ENCODE data around the gene ATG10. TPM values are rescaled to one million over a fixed set of nuclear protein-coding genes. Genes with fewer than 3 reads are reported as not detected.

Gene ATG10
- total and polyA plus RNA-seq, 9 donors = 2.6 to 7.8 (median 4.6) TPM

DNA sequence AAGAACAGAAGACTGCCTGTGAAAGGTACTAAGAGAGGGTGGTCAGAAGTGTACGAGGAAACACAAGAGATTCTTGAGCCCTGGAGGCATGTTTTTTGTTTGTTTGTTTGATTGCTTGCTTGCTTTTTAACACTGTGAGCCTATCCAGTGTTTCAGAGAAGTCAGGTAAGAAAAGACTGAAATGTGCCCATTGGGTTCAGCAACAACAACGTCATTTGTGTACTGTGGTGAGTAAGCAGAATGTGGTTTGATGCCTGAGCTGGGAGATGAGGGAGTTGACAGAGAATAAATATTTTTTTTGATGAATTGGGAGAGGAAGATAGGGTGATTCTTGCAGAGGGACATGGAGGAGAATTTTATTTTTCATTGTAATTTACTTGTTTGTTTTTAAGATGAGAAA lies 233.2 kb downstream of the ATG10 start:
- Histone ChIP-seq H3K4me3 (no peak overlapping the region), H3K4me1 (ENCODE audit: insufficient read depth) (no peaks in the 10 kb centered on the region), H3K27ac (no peak overlapping the region), H3K36me3 (no peaks in the 10 kb centered on the region), H3K9me3 (no peaks in the 10 kb centered on the region), H3K27me3 (no peaks in the 10 kb centered on the region)
- WGBS, 3 donors = 88 to 91% (median 88%) methylated on average over 2 of the region's 2 CpGs
- TF ChIP-seq EP300 (IDR thresholded peaks at IDR 0.05) (no peak), CTCF (IDR thresholded peaks at IDR 0.05) (no peak), POLR2A (IDR thresholded peaks at IDR 0.05) (no peak)
- intact Hi-C loops (cut with DNase I) = no loop called here
- no peak for DNase-seq

- intact Hi-C loops (cut with DNase I) = no loop called here
- Histone ChIP-seq H3K4me1 (ENCODE audit: insufficient read depth) (no peaks in the 10 kb centered on the region), H3K27ac (no peak overlapping the region), H3K4me3 (no peak overlapping the region), H3K9me3 (no peaks in the 10 kb centered on the region), H3K27me3 (no peaks in the 10 kb centered on the region), H3K36me3 (no peaks in the 10 kb centered on the region)
- 93 to 96% (median 95%) methylated on average over 3 of the region's 3 CpGs for WGBS, 3 donors
- no peak for DNase-seq
- TF ChIP-seq EP300 (IDR thresholded peaks at IDR 0.05) (no peak), CTCF (IDR thresholded peaks at IDR 0.05) (no peak), POLR2A (IDR thresholded peaks at IDR 0.05) (no peak)
Observed at GRCh38 chr5:82208371-82208770, 236.5 kb downstream of the ATG10 start.

GRCh38 chr5:82211855-82212572 lies 240.2 kb downstream of the ATG10 start:
- H3K4me3 ChIP-seq = no peak overlapping the region
- H3K9me3 ChIP-seq = no peaks in the 10 kb centered on the region
- no peaks in the 10 kb centered on the region for H3K27me3 ChIP-seq
- intact Hi-C loops (cut with DNase I) = no loop called here
- no peak for TF ChIP-seq EP300 (IDR thresholded peaks at IDR 0.05)
- no peak for TF ChIP-seq POLR2A (IDR thresholded peaks at IDR 0.05)
- no peak for TF ChIP-seq CTCF (IDR thresholded peaks at IDR 0.05)
- H3K27ac ChIP-seq = no peak overlapping the region
- H3K36me3 ChIP-seq = no peaks in the 10 kb centered on the region
- no peak for DNase-seq
- WGBS, 3 donors = 91 to 93% (median 92%) methylated on average over 1 of the region's 1 CpG
- no peaks in the 10 kb centered on the region for H3K4me1 ChIP-seq (ENCODE audit: insufficient read depth)

GRCh38 chr5:82217917-82218316 lies 246.1 kb downstream of the ATG10 start:
- no peak overlapping the region for H3K4me3 ChIP-seq
- no peaks in the 10 kb centered on the region for H3K4me1 ChIP-seq (ENCODE audit: insufficient read depth)
- no peaks in the 10 kb centered on the region for H3K9me3 ChIP-seq
- 23 to 42% (median 25%) methylated on average over 1 of the region's 1 CpG for WGBS, 3 donors
- no peak for DNase-seq
- H3K27me3 ChIP-seq = no peaks in the 10 kb centered on the region
- no peaks in the 10 kb centered on the region for H3K36me3 ChIP-seq
- no peak overlapping the region for H3K27ac ChIP-seq
- intact Hi-C loops (cut with DNase I) = no loop called here
- TF ChIP-seq POLR2A (IDR thresholded peaks at IDR 0.05) (no peak), CTCF (IDR thresholded peaks at IDR 0.05) (no peak), EP300 (IDR thresholded peaks at IDR 0.05) (no peak)
